GM11168 (cell line): ENCODE data around the gene TMPRSS9.
"Not testable (repeated sequence)": the region's sequence is repeated elsewhere in the genome, so short reads cannot be mapped to it uniquely, and the experiment has no call there.

Source experiments
- in situ Hi-C: fragments of 300-500 bp; cut with MboI; formaldehyde crosslinking; loops from one replicate; pipeline ENCODE4 v1.12.0; 2022; ENCODE audit warnings: low sequenced_read_pairs; ENCODE audit not compliant: unreplicated experiment

The TMPRSS9 gene

GRCh38 chr19:2340496-2341243 lies 19.4 kb upstream of the TMPRSS9 start:
- in situ Hi-C loops, result no loop called here

GRCh38 chr19:2341244-2341751 lies 18.8 kb upstream of the TMPRSS9 start:
- in situ Hi-C loops, result no loop called here

GRCh38 chr19:2341982-2342381 lies 18.1 kb upstream of the TMPRSS9 start:
- in situ Hi-C loops, result no loop called here

- in situ Hi-C loops, result no loop called here
These were observed 17.3 kb upstream of the TMPRSS9 start for GRCh38 chr19:2342656-2343288.

GRCh38 chr19:2343289-2343982 lies 16.6 kb upstream of the TMPRSS9 start:
- in situ Hi-C loops, result no loop called here

DNA sequence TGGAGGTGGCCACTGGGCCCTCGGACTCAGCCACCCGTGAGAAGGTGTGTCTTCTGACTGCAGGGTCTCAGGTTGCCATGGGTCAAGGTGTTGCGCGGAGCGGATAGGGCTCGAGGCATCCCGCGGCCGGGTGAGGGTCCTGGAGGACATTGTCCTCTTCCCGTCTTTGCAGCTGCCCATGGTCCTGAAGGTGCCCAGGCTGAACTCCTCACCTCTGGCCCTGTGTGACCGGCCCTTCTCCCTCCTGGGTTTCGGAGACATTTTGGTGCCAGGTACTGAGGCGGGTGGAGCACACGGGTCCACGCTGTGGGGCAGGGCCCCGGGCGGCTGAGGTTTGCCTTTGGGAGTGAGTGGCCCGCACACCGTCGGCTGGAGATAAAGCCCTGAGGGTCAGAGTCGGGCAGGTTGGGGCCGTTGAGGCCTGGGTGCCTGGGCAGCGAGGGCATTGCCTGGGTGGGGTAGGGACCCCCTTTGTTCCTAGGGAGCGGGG lies 15.6 kb upstream of the TMPRSS9 start:
- in situ Hi-C loops, result no loop called here

GRCh38 chr19:2345076-2345475 lies 15.0 kb upstream of the TMPRSS9 start:
- in situ Hi-C loops, result no loop called here

DNA sequence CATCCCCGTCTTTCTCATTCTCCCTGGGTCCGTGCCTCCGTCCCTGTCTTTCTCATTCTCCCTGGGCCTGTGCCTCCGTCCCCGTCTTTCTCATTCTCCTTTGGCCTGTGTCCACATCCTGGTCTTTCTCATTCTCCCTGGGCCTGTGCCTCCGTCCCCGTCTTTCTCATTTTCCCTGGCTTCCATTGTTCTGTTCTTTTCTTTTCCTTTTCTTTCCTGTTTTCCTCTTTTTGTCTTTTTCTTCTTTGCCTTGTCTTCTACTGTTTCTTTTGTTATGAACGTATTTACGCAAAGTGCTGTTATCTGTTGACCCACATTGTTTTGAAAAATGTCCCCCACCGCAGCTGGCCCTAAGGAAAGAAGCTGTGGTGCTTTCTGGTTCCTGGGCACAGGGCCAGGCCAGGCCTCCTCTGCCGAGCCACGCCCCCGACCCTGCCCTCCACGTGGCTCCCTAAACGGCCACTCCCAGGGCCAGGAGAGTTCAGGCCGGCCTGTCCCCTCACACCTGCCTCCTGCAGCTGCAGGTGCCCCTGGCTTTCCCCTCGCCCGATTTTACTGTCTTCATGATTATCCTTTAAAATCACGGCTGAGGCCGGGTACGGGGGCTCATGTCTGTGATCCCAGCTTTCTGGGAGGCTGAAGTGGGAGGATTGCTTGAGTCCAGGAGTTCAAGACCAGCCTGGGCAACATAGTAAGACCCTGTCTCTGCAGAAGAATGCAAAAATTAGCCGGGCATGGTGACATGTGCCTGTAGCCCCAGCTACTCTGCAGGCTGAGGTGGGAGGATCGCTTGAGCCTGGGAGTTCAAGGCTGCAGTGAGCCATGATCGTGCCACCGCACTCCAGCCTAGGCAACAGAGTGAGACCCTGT lies 14.0 kb upstream of the TMPRSS9 start:
- in situ Hi-C loops, result no loop called here

- in situ Hi-C loops, result not testable (repeated sequence)
These were observed 10.2 kb upstream of the TMPRSS9 start for GRCh38 chr19:2349818-2350217.

DNA sequence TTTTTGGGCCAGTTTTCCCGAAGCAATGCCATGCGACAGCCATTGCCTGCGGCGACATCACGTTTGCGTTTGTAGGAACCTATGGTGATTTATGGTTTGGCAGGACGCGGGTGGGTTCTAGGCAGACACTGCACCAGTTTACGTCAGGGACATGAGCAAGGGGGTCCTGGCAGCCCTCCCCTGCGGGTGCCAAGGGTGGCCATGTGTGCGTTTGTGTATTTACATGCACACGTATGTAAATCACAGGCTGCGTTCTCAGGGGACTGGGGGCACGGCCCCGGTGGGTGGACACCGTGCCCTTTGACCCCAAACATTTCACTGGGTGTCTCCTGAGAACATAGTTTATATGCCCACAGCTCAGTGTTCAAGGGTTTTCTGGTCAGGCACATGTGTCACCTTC lies 9.4 kb upstream of the TMPRSS9 start:
- in situ Hi-C loops, result no loop called here

DNA sequence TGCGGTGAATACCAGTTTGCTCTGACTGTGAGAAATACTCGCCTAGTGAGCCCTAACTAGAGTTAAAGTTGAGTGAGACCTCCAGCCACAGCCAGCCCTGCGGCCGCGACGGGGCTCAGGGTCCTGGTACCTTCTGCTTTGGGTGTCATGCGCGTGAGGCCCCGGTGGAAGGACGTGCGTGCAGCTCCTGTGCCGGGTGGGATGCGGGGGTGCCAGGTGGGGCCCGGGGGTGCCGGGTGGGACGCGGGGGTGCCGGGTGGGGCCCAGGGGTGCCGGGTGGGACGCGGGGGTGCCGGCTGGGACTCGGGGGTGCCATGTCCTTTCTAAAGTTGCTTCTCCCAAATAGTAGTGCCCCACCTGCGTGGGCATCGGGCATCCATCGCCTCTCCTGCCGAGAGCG lies 8.5 kb upstream of the TMPRSS9 start:
- in situ Hi-C loops, result no loop called here

DNA sequence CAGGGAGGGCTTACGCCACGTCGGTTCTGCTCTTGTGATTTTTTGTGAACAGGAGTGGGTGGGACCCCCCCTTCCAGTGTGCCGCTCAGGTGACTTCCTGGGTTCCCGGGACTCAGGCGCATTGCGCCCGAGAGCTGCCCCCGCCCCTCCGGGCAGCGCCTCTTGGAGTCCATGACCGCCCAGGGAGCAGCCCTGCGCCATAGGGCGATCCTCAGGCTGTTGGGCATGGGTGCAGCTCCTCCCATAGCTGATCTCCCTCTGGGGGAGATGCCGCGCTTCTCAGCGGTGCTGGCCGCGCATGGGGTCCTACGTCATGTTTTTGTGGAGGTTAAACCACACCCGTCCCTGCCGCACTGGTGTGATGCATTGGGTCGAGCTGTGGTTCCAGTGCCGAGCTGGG lies 7.9 kb upstream of the TMPRSS9 start:
- in situ Hi-C loops, result no loop called here

GRCh38 chr19:2353159-2353886 lies 6.7 kb upstream of the TMPRSS9 start:
- in situ Hi-C loops, result no loop called here

DNA sequence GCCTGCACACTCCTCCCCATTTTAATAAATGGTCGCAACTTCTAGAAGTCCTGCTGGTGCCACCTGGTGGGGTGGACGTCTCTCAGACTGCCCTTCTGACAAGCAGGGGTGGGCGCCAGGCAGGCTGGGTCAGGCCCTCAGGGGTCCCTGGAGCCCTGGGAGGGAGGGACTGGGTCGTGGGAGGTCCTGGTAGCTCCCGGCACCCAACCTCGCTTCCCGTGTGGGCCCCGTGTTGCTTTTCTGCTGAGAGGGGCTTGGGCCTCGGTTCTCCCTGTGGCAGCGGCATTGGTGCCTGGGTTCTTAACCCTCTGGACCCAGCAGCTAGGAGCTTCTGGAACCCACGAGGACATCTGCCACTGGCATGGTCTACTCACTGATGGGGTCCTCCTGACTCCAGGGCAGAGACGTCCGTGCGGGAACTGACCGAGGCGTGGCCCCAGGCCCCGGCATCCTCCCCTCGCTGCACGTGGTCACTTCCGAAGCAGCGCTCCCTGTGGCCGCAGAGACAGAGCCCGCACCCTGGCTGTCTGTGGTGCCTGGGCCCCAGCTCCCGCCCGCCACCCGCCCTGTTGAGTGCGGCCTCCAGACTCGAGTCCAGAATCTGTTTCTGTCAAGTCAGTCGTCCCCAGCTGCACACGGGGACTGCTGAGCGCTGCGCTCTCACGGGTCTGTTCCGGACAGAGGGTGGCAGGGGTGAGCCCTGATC lies 6.0 kb upstream of the TMPRSS9 start:
- in situ Hi-C loops, result no loop called here

DNA sequence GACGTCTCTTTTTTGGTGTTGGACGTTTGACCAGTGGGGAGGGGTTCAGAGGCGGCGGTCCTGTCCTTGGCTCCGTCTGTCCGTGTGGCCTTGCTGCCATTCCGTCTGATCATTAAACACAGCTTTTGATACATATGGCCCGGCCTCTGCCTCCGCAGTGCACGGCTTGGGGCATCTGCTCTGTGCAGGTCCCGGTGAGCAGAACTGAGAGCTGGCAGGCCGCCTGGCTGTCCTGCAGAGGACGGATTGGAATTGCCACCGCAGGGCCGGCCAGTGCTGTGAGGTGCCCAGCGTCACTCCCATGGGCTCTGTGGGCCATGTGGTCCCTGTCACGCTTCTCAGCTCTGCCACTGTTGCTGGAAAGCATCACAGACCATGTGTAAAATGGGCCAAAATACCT lies 5.4 kb upstream of the TMPRSS9 start:
- in situ Hi-C loops, result no loop called here

GRCh38 chr19:2355168-2356035 lies 4.7 kb upstream of the TMPRSS9 start:
- in situ Hi-C loops, result no loop called here

DNA sequence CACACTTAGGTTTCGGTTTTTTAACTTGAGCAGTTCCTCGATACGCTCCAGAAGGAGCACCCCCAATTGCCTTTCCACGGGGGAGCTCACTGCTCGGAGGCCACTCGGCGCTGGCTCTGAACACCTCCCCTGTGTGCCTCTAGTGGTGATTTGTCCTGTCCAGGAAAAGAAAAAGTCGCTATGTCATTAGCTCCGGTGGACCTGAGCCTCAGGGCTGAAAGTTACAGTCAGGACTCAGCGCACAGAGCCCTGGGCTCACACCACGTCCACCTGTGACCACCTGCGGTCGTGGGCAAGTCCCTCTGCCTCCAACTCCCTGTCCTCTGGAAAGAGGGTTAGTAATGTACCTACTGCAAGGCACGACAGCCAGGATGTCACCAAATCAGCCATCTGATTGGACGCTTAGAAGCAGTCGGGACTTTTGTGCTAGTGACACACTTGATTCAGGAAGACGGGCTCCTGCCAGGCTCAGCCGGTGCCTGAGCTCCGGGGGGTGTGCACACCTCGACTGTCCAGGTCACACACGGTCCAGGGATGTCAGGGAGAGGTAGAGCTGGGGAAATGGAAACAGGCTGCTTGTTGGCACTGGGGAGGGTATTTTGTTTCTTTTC lies 3.9 kb upstream of the TMPRSS9 start:
- in situ Hi-C loops, result no loop called here
